Uterus (tissue), 4 donors: ENCODE results near the gene ACACB. TPM values are rescaled to one million over a fixed set of nuclear protein-coding genes. Genes with fewer than 3 reads are reported as not detected.

Experiments
- DNase-seq, 2 donors: peaks; one replicate each; pipeline ENCODE4 v3.0.0-alpha.2; 2019 to 2020
- H3K27ac ChIP-seq, 2 donors: fragments of 200-600 bp; sonication (generic); 1 replicate in 1 of 2; 2 replicates in 1 of 2; pipeline ENCODE4 v1.5.1; 2016 to 2018
- H3K27me3 ChIP-seq, 2 donors: fragments of 200-600 bp; sonication (generic); one replicate each; pipeline ENCODE4 v1.5.1; 2018 to 2019; ENCODE audit warnings: control low read depth in 1 of 2
- H3K36me3 ChIP-seq, 2 donors: fragments of 200-600 bp; sonication (generic); one replicate each; pipeline ENCODE4 v1.5.1; 2019; ENCODE audit warnings: control low read depth in 1 of 2
- H3K4me1 ChIP-seq, 2 donors: fragments of 200-600 bp; sonication (generic); one replicate each; pipeline ENCODE4 v1.5.1; 2018 to 2019; ENCODE audit warnings: control low read depth in 1 of 2
- H3K4me3 ChIP-seq, 2 donors: fragments of 200-600 bp; sonication (generic); 1 replicate in 1 of 2; 2 replicates in 1 of 2; pipeline ENCODE4 v1.5.1; 2018 to 2019; ENCODE audit warnings: mild to moderate bottlenecking in 1 of 2
- H3K9me3 ChIP-seq, 2 donors: fragments of 200-600 bp; sonication (generic); one replicate each; pipeline ENCODE4 v1.5.1; 2019; ENCODE audit warnings: control low read depth in 1 of 2
- POLR2A ChIP-seq, 2 donors: fragments of 450-650 bp; IDR thresholded peaks; one replicate each; pipeline ENCODE4 v1.6.1; 2016; ENCODE audit warnings: antibody characterized with exemption in 2 of 2, mild to moderate bottlenecking in 1 of 2, moderate library complexity in 1 of 2
- intact Hi-C: fragments of 100-400 bp; cut with DNase I; formaldehyde crosslinking; loops from one replicate; pipeline ENCODE4 v1.15.1; 2023; ENCODE audit warnings: low total_unique reads
- total RNA-seq, 4 donors: library from RNA; depleted of rRNA in 3 of 4; stranded (reverse); fragments of >200 nt in 3 of 4; gene quantifications; one replicate each; pipeline versions ENCODE4 v1.1.0 to v1.2.4, GENCODE V29; 2014 to 2023
- TF ChIP-seq, protein P1 (sequence below), 4 experiments: fragments of 200-600 bp in 2 of 4; fragments of 450-650 bp in 2 of 4; sonication (generic) in 2 of 4; IDR thresholded peaks; one replicate each; pipeline ENCODE4 v1.5.1; 2016 to 2019; ENCODE audit warnings: antibody characterized with exemption in 4 of 4, mild to moderate bottlenecking in 2 of 4, moderate library complexity in 1 of 4
- donor health status: DM: yes; HTN: yes; CAD: no.

The ACACB gene
- total RNA-seq, 4 donors from 2014 or later: 22.0 to 137 (median 97.2) TPM

DNA sequence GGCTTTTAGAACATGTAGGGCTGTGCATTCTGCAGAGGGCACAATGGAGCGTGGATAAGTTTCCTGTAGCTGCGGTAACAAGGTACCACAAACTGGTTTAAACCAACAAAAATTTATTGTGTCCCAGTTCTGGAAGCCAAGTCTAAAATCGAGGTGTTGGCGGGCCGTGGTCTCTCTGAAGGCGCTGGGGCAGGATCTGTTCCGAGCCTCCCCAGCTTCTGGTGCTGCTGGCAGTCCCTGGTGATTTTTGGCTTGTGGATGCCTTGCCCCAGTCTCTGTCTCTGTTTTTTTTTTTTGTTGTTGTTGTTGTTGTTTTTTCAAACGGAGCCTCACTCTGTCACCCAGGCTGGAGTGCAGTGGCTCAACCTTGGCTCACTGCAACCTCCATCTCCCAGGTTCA, 77.5 kb downstream of the ACACB start:
- no peaks in the 10 kb centered on the region for H3K27me3 ChIP-seq
- H3K4me1 ChIP-seq: no peaks in the 10 kb centered on the region
- no peak overlapping the region for H3K4me3 ChIP-seq
- no peaks in the 10 kb centered on the region for H3K36me3 ChIP-seq
- H3K27ac ChIP-seq: no peak overlapping the region
- no peaks in the 10 kb centered on the region for H3K9me3 ChIP-seq
- intact Hi-C loops: no loop called here
- DNase-seq: no peak
- TF ChIP-seq POLR2A (IDR thresholded peaks at IDR 0.05): no peak
- TF ChIP-seq, protein P1, sequence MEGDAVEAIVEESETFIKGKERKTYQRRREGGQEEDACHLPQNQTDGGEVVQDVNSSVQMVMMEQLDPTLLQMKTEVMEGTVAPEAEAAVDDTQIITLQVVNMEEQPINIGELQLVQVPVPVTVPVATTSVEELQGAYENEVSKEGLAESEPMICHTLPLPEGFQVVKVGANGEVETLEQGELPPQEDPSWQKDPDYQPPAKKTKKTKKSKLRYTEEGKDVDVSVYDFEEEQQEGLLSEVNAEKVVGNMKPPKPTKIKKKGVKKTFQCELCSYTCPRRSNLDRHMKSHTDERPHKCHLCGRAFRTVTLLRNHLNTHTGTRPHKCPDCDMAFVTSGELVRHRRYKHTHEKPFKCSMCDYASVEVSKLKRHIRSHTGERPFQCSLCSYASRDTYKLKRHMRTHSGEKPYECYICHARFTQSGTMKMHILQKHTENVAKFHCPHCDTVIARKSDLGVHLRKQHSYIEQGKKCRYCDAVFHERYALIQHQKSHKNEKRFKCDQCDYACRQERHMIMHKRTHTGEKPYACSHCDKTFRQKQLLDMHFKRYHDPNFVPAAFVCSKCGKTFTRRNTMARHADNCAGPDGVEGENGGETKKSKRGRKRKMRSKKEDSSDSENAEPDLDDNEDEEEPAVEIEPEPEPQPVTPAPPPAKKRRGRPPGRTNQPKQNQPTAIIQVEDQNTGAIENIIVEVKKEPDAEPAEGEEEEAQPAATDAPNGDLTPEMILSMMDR (IDR thresholded peaks at IDR 0.05): no peak

DNA sequence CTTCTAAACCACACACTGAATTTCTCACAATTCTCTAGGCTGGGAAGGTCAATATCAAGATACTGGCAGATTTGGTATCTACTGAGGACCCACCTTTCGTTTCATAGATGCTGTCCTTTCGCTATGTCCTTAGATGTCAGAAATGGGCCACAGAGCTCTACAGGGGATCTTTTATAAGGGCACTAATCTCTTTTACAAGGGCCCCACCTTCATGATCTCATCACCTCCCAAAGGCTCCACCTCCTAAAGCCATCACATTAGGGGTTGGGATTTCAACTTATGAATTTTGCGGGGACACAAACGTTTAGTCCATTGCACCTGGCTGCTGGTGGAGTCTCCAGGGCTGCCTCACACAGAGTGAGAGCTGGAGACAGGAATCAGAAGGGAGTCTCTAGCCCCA, 79.9 kb downstream of the ACACB start:
- Histone ChIP-seq H3K27ac (no peak overlapping the region), H3K36me3 (no peaks in the 10 kb centered on the region), H3K27me3 (no peaks in the 10 kb centered on the region), H3K4me1 (no peaks in the 10 kb centered on the region), H3K4me3 (no peak overlapping the region), H3K9me3 (no peaks in the 10 kb centered on the region)
- DNase-seq: no peak
- TF ChIP-seq POLR2A (IDR thresholded peaks at IDR 0.05): no peak
- TF ChIP-seq, protein P1 (IDR thresholded peaks at IDR 0.05): no peak
- intact Hi-C loops: no loop called here

DNA sequence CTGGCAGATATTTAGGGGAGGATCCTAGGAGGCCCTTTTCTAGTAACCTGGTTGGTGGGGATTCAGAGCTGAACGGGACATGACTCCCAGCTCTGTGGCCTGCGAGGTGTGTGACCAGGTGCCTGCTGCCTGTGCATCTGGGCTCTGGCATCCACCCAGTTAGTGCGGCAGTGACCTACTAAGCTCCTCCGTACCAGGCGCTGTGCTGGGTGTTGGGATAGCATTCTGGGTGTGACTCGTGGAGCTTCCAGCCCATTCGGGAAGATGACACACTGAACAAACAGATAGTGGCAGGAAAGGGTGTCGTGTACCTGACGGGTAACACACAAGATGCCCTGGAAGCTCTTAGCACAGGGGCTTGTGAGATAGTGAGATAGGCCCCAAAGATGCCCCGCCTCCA, 80.9 kb downstream of the ACACB start:
- H3K4me3 ChIP-seq: no peak overlapping the region
- no peaks in the 10 kb centered on the region for H3K36me3 ChIP-seq
- H3K27ac ChIP-seq: no peak overlapping the region
- H3K9me3 ChIP-seq: no peaks in the 10 kb centered on the region
- no peaks in the 10 kb centered on the region for H3K4me1 ChIP-seq
- TF ChIP-seq, protein P1 (IDR thresholded peaks at IDR 0.05): no peak
- TF ChIP-seq POLR2A (IDR thresholded peaks at IDR 0.05): no peak
- intact Hi-C loops: no loop called here
- no peaks in the 10 kb centered on the region for H3K27me3 ChIP-seq
- DNase-seq: no peak

DNA sequence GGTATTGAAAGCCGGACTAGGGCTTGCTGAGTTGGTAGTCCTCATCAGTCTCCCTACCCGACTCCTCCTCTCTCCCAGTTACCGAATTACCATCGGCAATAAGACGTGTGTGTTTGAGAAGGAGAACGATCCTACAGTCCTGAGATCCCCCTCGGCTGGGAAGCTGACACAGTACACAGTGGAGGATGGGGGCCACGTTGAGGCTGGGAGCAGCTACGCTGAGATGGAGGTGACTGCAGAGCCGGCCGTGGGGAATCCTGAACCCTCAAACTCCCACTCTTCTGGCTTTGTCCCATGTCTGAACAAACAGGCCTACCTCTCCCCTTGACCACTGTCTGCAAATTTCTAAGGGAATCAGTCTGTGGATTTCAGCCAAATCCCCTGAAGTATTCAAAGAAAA, 82.9 kb downstream of the ACACB start:
- no peak overlapping the region for H3K4me3 ChIP-seq
- H3K27me3 ChIP-seq: no peaks in the 10 kb centered on the region
- H3K27ac ChIP-seq: no peak overlapping the region
- intact Hi-C loops: no loop called here
- no peaks in the 10 kb centered on the region for H3K9me3 ChIP-seq
- no peak for TF ChIP-seq POLR2A (IDR thresholded peaks at IDR 0.05)
- TF ChIP-seq, protein P1 (IDR thresholded peaks at IDR 0.05): no peak
- H3K4me1 ChIP-seq: no peaks in the 10 kb centered on the region
- H3K36me3 ChIP-seq: no peaks in the 10 kb centered on the region
- DNase-seq: no peak

DNA sequence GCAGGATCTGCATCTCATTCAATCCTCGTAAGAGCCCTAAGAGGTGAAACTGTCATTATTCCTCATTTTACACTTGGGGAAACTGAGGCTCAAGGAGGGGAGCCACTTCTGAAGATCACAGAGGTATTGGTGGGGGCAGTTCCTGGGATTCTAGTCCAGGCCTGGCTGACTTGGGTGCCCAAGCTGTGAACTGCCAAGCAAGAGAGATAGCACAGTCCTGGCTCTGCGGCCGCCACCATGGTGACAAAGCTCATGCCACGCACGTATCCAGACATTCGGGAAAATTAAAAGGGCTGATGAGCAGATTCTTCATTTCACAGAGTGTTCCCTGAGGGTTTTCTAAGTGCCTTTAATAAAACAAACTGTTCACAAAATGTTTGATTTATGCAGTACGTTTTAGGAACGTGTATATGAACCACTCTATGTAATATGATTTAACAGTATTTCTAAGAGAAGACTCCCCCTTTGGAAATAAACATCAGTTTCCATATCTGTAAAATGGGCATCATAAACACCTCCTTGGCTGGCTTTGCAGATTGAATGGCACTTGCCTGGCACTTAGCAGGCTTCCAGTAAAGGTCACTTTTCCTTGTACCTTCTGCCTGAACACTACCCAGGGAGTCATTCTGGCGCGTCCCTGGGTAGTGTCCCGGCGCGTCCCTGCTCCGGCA, 84.6 kb downstream of the ACACB start:
- H3K4me3 ChIP-seq: no peak overlapping the region
- no peak for DNase-seq
- no peaks in the 10 kb centered on the region for H3K27me3 ChIP-seq
- no peaks in the 10 kb centered on the region for H3K36me3 ChIP-seq
- TF ChIP-seq, protein P1 (IDR thresholded peaks at IDR 0.05): no peak
- no peak for TF ChIP-seq POLR2A (IDR thresholded peaks at IDR 0.05)
- no peak overlapping the region for H3K27ac ChIP-seq
- no peaks in the 10 kb centered on the region for H3K9me3 ChIP-seq
- intact Hi-C loops: no loop called here
- H3K4me1 ChIP-seq: no peaks in the 10 kb centered on the region
